NCI-H146 (cell line): ENCODE measurements around the gene CAMTA1.
"Not testable (repeated sequence)": the region's sequence is repeated elsewhere in the genome, so short reads cannot be mapped to it uniquely, and the experiment has no call there.

Source experiments
- DNase-seq: peaks from one replicate; lab custom pipeline; 2025; lab: John Stamatoyannopoulos, UW

The CAMTA1 gene

GRCh38 chr1:7303554-7304317, 518.5 kb downstream of the CAMTA1 start:
- no peak for DNase-seq

DNA sequence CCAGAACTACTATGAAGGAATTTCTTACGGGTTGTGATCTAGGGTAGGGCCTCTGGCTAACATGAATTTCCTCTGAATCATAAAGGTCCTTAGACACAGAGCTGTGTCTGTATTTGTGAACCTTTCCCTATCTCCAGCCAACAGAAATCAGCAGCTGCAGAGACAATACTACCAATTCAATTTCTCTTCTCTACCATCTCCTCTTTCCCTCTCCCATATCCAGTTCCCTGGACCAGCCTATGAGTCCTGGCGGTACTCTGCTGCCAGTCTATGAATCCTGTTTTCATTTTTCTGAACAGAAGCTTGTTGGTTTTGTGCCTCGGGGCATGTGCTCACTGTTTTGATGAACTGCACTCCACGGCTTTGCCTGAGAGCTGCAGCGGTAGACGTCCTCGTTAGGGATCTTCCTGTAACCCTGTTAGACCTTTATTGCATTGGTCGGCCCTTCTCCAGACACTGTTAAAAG, 527.9 kb downstream of the CAMTA1 start:
- peak; percentile 60 for DNase-seq

DNA sequence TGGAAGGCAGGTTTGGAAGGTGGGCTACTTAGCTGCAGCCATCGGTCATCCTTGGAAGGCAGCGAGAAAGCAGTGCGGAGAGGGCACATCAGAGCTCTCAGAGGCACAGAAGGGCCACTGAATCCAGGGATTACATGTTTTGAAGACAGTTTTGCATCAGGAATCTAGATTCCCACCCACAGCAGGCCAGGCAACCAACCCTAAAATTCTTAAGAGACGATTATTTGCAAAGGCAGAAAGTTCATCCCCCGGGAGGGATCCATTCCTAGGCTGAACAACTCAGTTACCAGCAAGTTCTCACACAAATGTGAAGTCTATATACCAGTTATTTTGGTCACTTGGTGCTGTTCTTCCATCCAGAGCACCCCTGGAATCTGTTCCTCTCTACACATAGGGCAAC, 528.6 kb downstream of the CAMTA1 start:
- no peak for DNase-seq

GRCh38 chr1:7315316-7315715, 530.1 kb downstream of the CAMTA1 start:
- no peak for DNase-seq

- DNase-seq: no peak
Measured at GRCh38 chr1:7315946-7316345, 530.7 kb downstream of the CAMTA1 start.

- DNase-seq: no peak
Measured at GRCh38 chr1:7317888-7318287, 532.6 kb downstream of the CAMTA1 start.

GRCh38 chr1:7319196-7319595, 533.9 kb downstream of the CAMTA1 start:
- DNase-seq: no peak

DNA sequence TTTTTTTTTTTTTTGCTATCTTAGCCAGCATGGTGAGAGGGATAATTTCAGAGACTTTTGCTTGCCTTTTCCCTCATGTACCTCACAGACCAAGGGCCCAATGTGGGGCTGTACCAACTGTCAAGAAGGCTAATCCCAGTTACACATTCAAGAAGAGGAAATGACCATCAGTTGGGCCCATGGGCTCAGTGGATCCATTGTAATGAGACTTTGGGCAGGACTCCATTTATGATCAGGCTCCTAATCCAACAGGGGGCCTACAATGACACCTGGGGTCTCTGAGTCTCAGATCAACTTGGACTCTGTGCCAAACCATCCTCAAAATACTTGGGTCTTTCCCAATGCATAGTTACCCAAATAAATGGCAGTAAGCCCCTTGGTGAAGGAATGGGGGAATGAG, 535.4 kb downstream of the CAMTA1 start:
- no peak for DNase-seq

GRCh38 chr1:7322283-7322785, 537.1 kb downstream of the CAMTA1 start:
- no peak for DNase-seq

- DNase-seq: no peak
Measured at GRCh38 chr1:7322912-7323311, 537.7 kb downstream of the CAMTA1 start.

DNA sequence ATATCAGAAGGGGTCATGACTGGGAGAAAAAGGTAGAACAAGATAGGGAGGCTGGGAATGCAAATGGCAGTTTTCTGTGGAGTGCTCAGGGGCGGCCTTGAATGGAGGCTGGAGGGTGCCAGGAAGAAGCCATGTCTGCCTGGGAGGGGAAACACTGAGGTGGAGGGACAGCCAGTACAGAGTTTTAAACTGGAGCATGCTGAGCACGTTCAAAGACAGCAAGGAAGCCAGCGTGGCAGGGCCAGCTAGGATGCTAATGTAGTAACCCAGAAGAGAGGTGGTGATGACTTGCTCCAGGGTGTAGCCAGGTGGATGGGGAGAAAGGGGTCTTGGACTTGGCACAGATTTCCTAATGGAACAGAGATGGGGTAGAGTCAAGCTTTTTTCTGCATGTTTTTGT, 540.0 kb downstream of the CAMTA1 start:
- DNase-seq: no peak

GRCh38 chr1:7326366-7326765, 541.1 kb downstream of the CAMTA1 start:
- DNase-seq: no peak

DNA sequence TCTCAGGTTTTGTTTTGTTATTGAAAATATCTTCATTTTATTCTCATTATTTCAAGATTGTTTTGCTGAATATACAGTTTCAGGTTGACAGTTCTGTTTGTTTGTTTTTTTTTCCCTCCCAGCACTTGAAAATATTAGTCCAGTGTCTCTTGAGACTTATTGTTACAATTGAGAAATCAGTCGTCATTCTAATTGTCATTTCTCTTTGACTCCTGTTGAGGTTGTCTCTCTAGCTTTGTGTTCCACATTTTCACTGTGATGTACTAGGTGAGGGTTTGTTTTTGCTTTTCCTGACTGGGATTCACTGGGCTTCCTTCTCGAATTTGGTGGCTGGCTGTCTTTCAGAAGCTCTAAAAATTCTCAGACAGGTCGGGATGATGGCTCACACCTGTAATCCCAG, 542.6 kb downstream of the CAMTA1 start:
- no peak for DNase-seq

- DNase-seq: no peak
Measured at GRCh38 chr1:7329868-7330615, 544.8 kb downstream of the CAMTA1 start.

DNA sequence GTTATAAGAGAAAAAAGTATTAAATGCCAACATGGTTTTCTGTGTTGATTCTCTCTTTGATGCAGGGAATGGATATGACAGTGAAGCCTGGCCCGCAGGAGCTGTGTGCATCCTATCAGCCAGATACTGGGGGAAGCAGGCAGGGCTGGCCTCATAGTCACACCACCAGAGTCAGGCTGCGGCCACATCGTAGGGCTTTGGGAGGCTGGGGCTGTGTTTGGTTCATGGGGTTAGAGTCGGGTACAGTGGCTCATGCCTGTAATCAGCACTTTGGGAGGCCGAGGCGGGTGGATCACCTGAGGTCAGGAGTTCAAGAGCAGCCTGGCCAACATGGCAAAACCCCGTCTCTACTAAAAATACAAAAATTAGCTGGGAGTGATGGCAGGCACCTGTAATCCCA, 545.5 kb downstream of the CAMTA1 start:
- not testable (repeated sequence) for DNase-seq

GRCh38 chr1:7331926-7332535, 546.8 kb downstream of the CAMTA1 start:
- DNase-seq: no peak

DNA sequence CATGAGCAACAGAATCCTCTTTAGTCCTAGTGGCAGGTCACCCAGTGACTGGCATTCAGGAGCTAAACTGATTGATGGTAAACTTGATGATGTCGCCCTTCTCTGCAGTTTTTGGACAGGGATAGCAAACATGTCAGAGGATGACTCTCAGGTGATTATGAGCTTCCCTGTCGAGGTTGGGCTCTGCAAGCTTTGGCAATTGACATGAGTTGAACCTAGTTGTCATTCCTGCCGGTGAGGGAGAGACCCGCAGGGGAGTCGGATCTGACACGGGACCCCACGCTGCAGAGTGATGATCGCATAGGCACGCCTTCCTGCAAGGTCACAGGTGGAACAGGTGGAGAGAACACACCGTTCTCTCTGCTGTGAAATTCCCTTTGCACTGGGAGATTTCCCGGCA, 547.8 kb downstream of the CAMTA1 start:
- DNase-seq: no peak

GRCh38 chr1:7333620-7334019, 548.4 kb downstream of the CAMTA1 start:
- peak; percentile 24 for DNase-seq

DNA sequence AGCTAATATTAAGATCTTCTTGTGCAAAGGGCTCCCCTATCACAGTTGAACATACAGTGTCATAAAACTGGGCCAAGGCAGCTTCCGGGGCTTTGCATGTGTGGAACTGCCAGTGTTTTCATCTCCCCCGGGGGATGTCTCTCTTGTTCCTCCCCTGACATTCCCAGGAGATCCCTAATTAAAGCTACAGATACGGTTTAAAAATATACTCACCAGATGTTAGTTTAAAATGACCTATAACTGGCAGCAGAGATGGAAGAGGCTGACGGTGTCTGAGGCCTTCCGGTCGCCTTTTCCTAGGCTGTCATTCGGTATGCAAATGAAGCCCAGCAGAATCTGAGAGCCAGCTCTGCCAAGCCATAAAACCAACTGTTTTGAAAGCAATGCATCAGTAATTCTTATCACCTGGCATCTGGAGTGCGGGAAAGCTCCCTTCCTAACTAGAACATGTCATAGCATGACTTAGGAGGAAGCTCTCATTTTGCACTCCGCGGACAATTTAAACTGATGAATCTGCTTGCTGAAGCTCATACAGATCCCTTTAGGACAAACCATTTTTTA, 549.3 kb downstream of the CAMTA1 start:
- peak; percentile 29 for DNase-seq

DNA sequence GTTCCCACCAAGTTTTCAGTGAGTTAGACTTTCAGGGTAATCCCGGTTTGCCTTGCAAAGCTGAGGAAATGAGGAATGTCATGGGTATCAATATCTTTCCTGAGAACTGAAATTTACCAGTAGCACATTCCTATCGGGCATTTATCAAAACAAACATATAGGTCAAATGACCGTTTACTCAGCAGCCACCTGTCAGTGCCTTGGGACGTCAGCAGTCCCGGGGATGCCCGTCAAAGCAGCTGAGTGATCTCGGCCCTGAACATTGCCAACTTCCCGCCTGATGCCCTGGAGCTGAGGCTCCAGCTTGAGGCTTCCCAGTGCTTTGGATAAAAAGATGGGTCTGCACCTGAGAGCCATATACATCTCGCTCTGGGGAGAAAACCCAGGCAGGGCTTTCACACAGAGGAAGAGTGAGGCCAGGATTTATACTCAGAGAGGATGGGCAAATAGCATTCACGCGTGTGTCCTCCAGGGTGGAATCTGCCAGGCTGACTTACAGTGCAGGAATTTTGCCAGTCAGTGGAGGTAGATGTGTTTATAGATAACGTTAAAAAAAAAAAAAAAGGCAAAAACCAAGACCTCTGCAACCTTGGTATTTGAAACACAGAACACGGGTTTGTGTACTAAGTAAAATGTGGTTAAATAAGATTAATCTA, 550.1 kb downstream of the CAMTA1 start:
- DNase-seq: peak; percentile 40

DNA sequence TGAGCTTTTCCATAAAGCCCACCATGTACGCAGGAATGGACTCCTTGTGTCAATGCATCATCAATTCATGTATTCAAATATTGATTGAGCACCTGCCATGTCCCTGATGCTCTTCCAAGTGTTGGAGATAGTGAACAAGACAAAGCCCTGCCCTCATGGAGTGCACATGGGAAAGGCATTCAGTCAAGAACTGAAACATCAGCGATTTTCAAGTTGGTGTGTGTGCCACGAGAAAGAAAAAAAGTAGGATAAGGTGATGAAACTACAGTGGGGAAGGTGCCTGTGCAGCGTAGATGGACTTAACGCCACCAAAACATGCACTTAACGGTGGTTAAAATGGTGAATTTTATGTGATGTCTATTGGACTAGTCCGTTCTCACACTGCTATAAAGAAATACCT, 553.2 kb downstream of the CAMTA1 start:
- no peak for DNase-seq

DNA sequence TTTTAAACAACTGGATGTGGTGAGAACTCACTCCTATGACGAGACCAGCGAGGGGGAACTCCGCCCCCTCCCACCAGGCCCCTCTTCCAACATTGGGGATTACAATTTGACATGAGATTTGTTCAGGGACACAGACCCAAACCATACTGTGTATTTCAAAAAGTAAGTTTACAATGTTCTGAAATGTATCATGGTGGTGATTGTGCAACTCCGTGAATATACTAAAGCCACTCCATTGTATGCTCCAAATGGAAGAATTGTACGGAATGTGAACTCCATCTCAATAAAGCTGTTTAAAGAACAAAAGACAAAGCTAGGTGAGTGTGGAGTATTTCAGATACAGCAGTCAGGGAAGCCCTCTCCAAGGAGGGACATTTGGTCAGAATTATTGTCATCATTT, 553.8 kb downstream of the CAMTA1 start:
- DNase-seq: no peak
